HG02870 (cell line): Measurements from ENCODE around the gene DHCR24.

Experiments
- ATAC-seq: cut with Tn5 transposase; IDR thresholded peaks from one replicate; pipeline ENCODE4 v1.9.1; 2021; ENCODE audit warnings: mild to moderate bottlenecking, moderate library complexity; ENCODE audit not compliant: unreplicated experiment

Gene DHCR24

DNA sequence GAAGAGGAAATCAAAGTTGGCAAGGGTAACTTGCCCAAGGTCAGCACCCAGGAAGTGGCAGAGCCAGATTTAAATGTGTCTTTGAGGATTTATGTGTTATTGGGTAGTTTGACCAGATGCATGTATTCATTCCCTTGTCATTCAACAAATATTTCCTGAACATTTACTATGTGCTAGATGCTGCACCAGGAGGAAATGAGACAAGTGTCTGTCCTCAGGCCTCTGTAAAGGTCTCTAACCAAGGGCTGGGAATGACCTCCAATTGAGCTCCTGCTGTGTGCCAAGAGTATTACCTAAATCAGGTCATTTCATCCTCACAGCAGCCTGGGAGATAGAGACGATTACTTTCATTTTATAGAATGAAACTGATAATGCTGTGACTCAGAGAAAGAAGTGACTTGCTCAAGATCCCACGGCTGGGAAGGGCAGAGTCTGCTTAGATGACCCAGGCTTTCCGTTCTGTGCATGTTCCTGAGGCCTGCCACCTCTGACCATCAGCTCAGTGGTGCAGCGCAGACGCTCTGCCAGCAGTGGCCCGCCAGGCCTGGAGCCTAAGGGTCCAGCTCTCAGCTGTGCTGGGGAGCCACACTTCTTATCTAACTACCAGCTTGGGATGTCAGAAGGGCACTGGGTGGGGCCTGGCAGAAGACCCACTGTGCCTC is 82.4 kb downstream of the DHCR24 start:
- no peak for ATAC-seq

- no peak for ATAC-seq
These were observed 83.1 kb downstream of the DHCR24 start for GRCh38 chr1:54803761-54804470.

GRCh38 chr1:54800899-54801759 is 85.9 kb downstream of the DHCR24 start, which contains the start of gene TTC22:
TTC22 (minus strand) TSS chr1:54801323; CDS start chr1:54801163, 160 bp downstream.
- ATAC-seq = peak; percentile 77

DNA sequence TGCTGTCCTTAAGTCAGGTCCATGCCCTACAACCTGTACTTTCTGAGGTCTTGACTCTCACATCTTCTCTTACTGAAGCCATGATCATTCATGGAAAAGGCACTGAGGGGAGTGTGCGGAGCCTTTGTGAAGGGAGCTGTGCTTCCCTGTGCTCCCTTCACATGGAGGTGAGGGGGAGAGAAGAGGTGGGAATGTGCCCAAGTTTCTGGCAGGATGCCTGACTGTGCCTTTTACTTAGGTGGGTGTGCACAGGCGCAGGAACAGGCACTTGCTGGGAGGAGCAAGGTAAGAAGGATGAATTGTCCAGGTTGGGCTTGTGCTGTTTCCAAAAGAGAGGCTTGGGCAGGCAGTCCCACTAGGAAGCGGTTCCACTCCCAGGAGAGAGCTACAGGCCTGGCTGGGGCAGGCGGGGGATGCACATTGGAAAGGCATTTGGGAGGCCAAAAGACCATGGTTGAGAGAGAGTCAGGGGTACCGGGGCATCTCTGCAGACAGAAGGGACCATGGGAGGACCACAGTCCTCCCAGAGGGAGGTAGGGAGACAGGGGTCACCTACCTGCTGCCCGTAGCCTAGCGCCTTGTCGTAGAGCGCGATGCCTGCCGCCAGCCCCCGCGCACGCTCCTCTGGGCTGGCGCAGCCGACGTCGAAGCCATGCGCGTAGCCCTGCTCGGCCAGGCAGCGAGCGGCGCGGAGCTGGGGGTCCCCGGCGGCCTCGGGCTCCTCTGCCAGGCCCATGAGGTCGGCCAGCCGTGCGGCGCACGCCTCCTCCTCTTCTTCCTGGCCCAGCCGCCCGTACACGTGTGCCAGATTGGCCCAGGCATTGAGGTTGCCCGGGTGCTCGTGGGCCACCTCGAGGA is 86.7 kb downstream of the DHCR24 start:
- ATAC-seq = no peak
